Stimulated activated CD4-positive, alpha-beta T cell treated with anti-CD3 and anti-CD28 coated beads, TNF-alpha, amount 100 ng/mL, for 24 hours (primary cell): ENCODE measurements around the gene ALDH3B2.
"Not testable (repeated sequence)": the region's sequence is repeated elsewhere in the genome, so short reads cannot be mapped to it uniquely, and the experiment has no call there.

ENCODE experiments used
- DNase-seq, 3 experiments: peaks; one replicate each; pipeline ENCODE4 v3.0.0-alpha.2; 2020; ENCODE audit warnings: low read depth in 3 of 3

The ALDH3B2 gene

GRCh38 chr11:67685641-67686332 is 11.4 kb upstream of the ALDH3B2 start:
- not testable (repeated sequence) for DNase-seq

- not testable (repeated sequence) for DNase-seq
These were observed 8.0 kb upstream of the ALDH3B2 start for GRCh38 chr11:67682126-67683034.

- no peak for DNase-seq
These were observed 6.5 kb upstream of the ALDH3B2 start for GRCh38 chr11:67680696-67681470.

- no peak for DNase-seq
These were observed 780 bp upstream of the ALDH3B2 start for GRCh38 chr11:67675058-67675747.

- DNase-seq = no peak
These were observed 521 bp downstream of the ALDH3B2 start for GRCh38 chr11:67673902-67674301.

- DNase-seq = no peak
These were observed 1.1 kb downstream of the ALDH3B2 start for GRCh38 chr11:67673358-67673757.

GRCh38 chr11:67671211-67671520 is 3.3 kb downstream of the ALDH3B2 start:
- no peak for DNase-seq

GRCh38 chr11:67670316-67671210 is 3.9 kb downstream of the ALDH3B2 start:
- no peak for DNase-seq

- no peak for DNase-seq
These were observed 6.3 kb downstream of the ALDH3B2 start for GRCh38 chr11:67668192-67668551.

GRCh38 chr11:67667490-67668191 is 6.8 kb downstream of the ALDH3B2 start:
- DNase-seq = no peak

GRCh38 chr11:67666676-67667489 is 7.5 kb downstream of the ALDH3B2 start:
- no peak for DNase-seq

- DNase-seq = no peak
These were observed 8.1 kb downstream of the ALDH3B2 start for GRCh38 chr11:67666303-67666645.

GRCh38 chr11:67665541-67666302 is 8.7 kb downstream of the ALDH3B2 start:
- no peak for DNase-seq

- no peak for DNase-seq
These were observed 9.5 kb downstream of the ALDH3B2 start for GRCh38 chr11:67664696-67665540.

- DNase-seq = no peak
These were observed 10.2 kb downstream of the ALDH3B2 start for GRCh38 chr11:67664213-67664585.

- DNase-seq = no peak
These were observed 10.8 kb downstream of the ALDH3B2 start for GRCh38 chr11:67663532-67664212.

GRCh38 chr11:67662835-67663531 is 11.4 kb downstream of the ALDH3B2 start:
- no peak for DNase-seq
